GM21529 (cell line): Measurements from ENCODE around the gene OSBPL5.

Experiments used
- ATAC-seq: cut with Tn5 transposase; IDR thresholded peaks from one replicate; pipeline ENCODE4 v1.9.1; 2021; ENCODE audit not compliant: unreplicated experiment

OSBPL5 gene

DNA sequence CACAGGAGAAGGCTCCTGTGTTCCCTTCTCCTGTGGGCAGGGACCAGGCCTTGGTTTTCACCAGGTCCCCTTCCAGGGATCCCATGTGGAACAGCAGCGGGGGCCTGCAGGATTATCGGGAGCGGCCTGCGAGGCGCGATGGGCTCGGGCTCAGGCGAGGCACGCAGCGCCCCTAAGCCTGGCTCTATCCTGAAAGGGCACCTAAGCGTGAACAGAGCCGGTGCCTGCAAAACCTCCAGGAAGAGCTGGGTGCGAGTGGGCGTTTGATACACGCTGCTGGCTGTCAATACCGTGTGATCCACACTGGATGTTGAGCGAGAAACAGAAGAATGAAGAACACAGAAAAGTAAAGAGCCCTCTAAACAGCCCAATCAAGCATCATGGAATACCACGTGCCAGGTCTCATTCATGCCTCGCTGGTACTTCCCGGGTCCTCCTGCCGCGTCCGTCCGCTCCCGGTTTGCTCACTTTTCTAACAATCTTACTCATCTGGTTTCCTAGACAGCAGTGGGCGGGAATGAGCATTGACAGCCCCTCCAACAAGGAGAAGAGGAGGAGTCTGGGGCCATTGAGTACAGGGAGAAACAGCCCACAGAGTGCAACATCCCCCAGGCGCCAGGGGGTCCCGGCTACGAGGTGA, 12.5 kb downstream of the OSBPL5 start:
- no peak for ATAC-seq

DNA sequence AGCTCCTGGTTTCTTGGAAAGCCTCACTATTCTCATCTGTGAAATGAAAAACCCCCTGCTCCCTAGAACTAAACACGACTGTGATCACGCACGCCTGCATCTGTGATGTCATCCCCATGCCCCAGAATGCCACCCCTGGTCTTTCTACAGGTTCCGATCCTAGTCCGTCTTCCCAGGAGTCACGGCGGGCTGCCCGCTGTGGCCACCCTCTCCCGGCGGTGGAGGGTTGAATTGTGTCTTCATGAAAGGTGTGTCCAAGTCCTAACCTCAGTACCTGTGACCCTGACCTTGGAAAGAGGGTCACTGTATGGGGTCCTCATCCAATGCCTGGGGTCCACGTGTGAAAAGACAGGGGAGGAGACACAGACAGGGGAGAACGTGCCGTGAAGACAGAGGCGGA, 14.4 kb downstream of the OSBPL5 start:
- no peak for ATAC-seq

DNA sequence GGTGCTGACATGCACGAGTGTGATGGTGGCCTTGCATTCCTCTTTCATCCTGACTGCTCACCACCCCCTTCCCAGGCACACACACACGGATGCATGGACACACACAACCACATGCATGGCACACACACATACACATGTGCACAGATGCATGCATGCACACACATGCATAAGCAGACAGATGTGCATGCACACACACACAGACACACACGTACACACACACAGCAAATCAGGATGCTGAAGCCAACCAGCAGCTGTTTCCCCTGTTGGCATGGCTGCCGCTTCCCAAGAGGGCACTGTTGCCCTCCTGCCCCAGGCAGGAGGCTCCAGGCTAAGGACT, 15.3 kb downstream of the OSBPL5 start:
- ATAC-seq = no peak

DNA sequence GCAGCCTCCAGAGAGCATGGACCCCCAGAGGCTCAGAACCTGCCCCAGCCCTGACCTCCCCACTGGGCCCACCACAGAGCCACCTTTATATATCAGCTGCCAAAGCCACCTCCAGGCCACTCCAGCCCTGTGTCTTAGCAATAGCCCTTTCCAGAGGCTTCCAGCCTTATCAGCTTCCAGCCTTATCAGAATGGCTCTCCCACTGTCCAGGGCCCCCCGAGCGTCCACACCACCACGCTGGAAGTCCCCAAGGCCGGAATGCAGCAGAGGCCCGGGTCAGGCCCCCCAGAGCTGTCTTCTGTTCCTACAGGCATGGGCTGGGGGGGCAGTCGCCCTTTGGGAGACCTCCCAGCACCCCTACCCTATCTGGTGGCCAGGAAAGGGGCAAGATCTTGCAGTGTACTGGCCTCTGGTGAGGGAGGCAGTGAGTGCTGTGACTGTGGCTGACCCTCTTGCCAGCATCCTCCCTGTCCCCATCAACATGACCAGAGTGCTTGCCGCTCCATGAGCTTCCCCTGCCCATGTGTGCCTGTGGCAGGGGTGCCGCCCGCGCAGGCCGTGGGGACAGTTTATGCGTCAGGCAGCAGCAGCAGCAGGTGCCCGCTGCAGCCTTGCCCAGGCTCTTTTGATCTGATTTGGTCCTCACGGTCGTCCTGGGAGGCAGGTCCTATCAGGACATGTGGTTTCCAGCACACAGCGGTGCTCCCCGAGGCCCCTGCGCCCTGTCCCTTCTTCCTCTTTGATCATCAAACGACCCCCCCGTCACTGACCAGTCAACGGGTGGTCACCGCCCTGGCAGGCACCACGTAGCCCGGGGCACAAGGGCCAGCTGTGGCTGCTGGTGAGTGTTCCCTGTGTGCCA, 15.9 kb downstream of the OSBPL5 start:
- no peak for ATAC-seq

DNA sequence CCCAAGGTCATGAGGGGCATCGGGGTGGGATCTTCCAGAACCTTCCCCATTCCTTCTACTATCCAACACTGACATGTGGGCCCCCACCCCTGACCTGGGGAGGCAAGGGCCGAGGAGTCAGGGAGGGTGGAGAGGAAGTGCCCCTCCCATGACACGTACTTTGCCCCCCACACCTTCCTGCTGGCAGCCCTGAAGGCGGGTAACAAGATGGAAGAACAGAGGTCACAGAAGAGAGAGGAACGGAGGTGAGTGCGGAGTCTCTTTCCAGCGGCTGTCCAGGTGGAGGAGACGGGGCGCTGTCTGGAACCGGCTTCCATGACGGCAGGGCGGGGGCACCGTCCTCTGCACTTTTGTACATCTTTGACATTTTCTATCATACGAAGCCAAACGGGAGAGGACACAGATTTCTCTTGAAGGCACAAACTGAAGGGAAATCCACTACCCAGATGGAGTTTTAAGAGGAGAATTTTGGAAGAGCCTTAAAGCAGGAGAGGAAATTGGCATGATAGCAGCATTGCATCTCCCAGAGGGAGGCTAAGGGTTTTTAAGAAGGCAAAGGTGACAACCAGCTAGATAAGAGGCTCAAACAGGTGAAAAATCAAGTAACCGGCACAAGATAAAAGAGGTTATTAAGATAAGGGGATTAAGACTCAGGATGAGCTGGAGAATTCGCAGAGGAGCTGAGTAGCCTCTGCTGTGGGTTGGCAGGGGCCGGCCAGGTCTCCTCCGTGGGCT, 16.7 kb downstream of the OSBPL5 start:
- no peak for ATAC-seq

DNA sequence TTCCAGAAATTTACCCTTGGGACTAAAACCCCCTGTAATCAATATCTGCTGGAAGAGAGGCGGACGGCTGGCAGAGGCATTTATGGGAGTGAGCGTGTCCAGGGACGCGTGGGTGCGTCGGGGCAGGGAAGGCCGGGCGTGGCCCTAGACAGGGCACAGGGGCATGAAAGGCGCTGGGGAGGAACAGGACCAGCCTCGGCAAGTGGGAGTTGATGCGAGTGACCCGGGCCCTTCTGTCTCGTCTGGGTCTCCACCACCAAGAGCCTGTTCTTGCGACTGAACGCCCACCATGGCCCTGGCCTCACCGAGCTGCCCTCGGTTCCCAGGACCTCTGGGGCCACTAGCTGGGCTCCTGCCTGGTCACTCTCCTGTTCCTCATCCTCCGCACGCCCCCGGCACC, 17.5 kb downstream of the OSBPL5 start:
- ATAC-seq = no peak

DNA sequence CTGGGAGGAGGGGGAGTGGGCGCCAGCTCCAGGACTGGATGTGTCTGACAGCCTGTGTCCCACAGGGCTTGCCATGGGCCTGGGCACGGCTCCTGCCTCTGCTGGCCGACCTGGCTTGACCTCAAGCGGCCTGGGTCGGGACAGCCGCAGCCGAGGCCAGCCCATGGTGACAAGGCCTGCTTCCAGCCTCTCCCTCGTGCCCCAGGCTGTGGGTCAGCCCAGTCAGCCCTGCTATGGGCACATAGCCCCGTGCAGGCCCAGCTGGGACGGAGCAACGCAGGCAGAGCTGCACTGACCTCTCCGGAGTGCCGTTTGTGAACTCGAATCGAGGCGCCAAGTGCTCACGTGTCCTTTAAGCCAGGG, 17.9 kb downstream of the OSBPL5 start:
- ATAC-seq = no peak

DNA sequence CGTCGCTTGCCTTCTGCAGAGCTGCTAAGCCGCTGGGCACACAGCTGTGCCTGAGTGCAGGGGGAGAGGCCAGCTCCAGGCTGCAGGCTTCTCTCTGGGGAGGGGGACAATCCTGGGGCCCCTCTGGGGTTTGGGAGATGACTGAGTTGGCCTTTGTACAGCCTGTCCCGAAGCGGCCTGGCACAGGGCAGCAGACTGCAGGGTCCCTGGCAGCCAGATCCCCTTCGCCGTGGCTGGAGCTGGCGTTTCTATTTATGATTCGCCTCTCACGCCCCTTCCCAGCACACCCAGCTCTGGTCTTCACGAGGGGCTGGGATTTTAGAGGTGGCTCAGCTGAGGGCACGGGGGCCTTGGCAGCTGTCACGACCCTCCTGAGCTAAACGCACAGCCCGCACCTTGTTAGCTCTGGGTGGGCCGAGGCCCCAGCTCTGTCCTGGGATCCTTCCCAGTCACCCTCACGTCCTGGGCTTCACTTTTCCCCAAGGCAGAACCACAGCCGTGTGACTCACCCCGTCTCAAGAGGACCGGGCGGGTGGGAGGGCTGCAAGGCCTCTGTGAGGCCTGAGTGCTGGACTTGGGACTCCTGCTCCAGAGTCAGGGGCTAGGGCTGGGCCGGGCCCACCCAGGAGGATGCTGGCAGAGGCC, 18.4 kb downstream of the OSBPL5 start:
- ATAC-seq = no peak

DNA sequence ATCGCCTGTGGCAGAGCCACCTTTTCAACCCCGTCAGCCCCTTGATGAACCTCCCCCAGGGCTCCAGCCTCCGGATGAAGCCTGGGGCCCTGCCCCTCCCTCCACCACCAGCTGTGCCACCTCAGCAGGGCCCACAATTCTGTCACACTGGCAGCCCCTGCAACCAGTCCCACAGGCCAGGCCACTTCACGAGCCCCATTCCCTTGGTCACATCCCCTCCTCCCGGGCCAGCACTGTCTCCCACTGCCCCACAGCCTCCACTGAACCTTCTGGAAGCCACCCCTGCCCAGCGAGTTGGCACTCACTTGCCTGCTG, 19.9 kb downstream of the OSBPL5 start:
- ATAC-seq = no peak

DNA sequence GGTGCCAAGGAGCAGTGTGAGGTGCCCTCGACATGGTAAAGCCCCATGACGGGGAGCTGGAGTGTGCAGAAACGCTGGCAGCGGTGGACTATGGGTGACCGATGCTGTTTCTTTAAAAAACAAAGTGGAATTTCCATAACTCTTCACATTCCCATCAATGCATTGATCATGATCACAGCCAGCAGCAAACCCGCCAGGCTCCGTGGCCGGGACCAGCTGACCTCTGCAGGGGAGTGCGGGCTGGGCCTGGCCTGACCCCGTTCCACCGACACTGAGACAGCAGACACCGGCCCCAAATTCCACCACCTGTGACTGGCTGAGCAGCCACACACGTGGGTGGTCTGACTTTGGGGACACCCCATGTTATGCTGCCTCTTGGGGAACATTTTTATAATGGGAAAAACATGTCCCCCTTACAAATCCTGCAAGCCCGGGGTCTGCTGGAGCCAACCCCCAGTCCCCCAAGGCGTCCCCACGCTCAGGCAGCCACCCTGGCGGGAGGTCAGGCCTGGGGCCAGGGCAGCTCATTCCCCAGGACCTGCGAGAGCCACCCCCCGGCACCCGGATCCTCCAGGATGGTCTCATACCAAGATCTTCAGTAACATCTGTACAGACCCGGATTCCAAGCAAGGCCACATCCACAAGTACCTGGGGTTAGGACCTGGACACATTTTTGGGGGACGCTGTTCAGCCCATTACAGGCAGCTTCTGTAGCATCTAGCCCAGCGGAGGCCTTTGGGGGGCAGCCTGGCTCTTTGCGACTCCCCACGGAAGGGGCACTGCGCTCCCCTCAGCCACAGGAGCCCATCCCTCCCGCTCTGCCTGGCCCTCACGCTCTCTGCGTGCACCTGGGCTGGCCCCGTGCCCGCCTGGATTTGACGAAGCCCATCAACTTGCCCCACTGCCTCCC, 20.6 kb downstream of the OSBPL5 start:
- ATAC-seq = no peak

DNA sequence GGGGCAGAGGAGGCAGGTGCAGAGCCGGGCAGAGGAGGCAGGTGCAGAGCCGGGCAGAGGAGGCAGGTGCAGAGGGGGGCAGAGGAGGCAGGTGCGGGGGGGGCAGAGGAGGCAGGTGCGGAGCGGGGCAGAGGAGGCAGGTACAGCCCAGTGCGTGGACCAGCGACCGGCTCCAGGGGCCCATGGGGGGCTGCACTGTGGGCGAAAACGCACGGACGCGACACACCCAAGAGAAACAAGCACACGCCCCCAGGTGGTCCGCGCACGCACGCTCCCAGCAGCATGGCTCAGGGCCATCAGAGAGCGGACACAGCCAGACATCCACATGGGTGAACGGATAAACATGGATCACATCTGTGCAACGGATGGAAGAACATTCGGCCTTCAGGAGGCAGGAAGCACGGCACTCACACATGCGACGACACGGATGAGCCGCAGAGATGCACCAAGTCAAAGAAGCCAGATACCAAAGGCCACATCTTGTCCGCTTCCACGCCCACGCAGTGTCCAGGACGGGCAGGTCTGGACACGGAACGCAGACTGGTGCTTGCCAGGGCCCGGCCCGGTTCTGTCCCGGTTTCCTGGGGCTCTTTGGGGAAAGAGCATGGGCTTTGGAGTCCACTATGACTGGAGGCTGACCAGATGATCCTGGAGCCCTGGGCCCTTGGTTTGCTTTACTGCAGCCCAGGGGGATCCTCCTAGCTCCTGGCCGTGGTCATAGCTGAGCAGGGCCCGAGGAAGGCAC, 21.8 kb downstream of the OSBPL5 start:
- no peak for ATAC-seq

DNA sequence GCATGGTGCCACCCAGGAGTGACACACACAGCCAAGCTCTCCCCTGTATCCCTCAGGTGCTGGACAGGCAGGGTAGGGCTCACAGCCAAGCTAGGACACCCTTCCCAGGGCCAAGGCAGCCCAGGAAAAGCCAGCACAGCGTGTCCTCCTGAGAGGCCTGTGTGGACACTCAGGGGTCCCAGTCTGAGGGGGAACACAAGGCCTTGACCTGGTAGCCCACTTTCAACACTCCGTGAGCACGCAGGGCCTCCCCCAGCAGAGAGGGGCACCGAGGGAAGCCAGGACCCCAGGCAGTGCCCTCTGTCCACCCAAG, 24.9 kb downstream of the OSBPL5 start:
- ATAC-seq = no peak

DNA sequence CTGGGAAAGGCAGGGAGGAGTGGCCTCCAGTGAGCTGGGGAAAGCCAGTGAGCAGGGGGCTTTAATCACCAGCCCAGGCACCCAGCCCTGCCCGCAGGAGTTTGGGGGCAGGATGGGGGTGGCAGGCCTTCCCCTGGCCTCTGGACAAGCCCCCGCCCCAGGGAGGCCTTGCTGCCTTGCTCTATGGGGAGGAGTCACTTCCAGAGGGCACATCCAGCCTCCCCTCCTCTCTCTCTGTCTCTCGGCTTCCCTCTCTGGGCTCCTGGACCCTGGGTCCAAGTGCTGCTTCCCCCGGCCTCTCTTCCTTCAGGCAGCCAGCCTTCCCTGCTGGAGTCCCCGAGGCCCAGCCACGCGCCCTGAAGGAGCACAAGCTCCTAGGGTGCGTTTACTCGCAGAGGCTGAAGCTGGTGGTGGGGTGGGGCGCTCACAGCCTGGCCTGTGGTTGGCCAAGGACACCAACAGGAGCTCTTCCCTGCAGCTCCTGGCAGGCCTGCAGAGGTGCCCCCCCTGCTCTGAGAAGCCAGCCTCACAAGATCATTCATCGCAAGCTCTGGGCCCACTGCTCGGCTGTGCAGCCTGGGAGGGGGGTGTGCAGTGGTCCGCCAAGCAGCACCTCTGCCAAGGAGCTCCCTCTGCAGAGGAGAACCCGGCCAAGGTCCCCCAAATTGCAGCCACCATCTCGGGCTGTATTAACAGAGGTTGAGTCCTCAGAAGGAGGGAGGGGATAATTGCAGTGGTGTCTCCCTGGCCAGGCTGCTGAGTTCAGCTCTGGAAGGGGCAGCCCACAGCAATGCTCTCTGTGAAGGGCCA, 25.4 kb downstream of the OSBPL5 start:
- no peak for ATAC-seq

DNA sequence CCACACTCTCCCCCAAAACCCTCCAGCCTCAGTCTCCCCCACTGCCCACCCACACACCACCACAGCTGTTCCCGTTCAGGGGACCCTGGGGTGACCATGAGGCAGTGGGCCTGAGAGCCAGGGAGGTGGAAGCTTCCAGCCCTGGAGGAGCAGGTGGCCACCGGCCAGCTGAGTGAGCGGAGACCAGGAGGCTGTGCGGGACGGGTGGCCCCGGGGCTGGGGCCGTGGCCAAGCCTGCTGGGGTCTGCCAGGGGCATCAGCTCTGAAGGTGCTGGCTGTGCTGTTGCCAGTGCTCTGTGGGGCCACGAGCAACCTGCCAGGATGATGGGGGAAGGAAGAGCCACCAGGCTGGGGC, 26.0 kb downstream of the OSBPL5 start:
- ATAC-seq = no peak

DNA sequence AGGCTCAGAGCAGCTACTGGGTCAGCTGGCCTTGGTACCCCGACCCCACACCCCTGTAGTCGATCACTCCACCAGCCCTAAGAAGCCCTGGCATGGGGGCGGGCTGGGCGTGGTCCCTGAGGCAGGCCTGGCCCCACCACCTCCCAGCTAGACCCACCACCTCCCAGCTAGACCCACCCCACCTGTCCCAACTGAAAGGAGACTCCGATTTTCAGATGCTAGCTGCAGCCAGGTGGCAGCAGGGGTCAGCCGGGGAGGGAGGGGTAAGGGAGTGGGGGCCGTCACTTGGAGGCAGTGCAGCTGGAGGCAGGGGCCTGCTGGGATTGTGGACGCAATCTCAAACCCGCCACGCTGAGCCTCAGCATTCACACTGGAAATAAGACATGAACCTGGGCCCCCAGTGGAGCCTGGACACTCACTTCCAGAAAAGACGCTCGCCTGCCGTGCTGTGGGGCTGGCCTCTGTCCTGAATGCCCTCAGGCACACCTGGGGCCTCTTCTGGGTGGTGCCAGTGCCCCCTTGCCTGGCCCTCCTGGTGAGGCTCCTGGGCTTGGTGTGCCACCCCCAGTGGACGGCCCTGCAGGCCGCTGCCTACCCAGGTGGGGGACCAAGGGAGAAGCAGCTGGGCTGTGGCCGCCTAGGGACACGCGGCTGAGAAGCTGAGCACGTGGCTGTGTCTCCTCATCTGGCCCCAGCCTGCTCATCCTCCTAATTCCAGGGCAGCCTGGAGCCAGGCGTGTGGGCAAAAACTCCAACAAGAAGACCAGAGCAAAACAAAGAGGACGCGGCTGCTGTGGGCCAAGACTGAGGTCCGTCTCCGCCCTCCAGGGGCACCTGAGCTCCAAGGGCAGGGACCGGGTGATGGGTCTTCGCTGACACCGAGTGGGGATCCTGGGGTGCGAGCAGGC, 26.7 kb downstream of the OSBPL5 start:
- ATAC-seq = no peak

DNA sequence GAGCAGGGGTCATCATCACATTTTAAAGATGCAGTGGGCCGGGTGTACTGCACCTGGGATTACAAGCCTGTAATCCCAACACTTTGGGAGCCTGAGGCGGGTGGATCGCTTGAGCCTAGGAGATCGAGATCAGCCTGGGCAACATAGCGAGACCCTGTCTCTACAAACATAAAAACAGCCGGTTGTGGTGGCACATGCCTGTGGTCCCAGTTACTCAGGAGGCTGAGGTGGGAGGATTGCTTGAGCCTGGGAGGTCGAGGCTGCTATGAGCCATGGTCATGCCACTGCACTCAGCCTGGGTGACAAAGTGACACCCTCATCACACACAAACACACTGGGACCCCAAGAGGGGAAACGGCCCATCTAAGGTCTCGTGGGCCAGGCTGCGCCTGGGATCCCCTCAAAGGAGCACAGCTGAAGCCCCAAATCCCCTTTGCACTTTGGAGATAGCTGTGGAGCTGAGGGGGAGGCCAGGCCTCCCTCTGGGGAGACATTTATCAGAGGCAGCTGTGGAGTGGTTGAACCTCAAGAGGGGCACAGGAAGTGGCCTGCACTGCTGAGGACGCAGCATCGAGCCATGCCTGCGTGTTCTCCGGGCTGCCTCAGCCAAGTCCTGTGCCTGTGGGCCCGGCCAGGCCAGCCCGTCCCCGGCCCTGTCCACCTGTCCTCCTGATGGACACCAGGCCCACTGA, 27.5 kb downstream of the OSBPL5 start:
- ATAC-seq = no peak

DNA sequence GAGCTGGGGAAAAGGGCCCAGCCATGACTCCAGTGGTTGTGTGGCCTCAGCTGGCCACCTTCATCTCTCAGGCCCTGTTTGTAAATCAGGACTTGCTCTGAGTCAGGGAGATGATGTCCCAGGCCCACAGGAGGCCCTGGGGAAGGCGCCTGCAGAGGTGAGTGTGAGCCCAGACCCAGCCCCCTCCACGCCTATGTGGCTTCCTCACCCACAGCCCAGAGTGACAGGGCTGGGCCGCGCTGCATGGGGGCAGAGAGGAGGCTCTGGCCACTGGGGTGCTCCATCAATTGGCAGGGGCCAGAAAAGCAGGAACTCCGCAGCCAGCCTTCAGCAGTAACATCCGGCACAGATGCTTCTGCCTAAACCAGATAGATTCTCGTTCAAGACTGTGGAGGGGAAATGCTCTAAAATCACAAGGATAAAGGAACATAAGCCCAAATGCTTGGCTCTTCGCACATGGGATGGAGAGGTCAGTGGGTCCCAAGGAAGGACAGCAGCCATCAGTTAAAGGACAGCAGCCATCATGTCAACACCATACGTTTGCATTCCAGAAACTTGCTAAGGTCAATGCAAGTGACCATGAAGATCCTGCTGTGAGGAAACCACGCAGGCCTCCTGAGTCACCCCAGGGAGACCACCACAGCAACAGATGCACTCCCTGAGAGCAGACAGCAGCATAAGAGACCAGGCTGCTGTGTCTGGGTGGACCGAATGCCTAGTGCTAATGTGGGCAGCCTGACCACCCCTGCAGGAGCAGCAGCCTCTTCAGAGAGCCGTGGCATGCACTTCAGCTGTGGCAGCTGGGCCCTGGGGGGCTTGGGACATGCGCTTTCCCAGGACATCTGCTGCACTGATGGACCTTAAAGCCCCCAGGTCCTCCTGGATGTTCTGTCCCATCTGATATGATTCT, 28.3 kb downstream of the OSBPL5 start:
- no peak for ATAC-seq
